ENCODE measurements around the gene OSR1. TPM values are rescaled to one million over a fixed set of nuclear protein-coding genes. Genes with fewer than 3 reads are reported as not detected.

The OSR1 gene
- total RNA-seq, 1 experiment from 2014 or later = 2.6 TPM

DNA sequence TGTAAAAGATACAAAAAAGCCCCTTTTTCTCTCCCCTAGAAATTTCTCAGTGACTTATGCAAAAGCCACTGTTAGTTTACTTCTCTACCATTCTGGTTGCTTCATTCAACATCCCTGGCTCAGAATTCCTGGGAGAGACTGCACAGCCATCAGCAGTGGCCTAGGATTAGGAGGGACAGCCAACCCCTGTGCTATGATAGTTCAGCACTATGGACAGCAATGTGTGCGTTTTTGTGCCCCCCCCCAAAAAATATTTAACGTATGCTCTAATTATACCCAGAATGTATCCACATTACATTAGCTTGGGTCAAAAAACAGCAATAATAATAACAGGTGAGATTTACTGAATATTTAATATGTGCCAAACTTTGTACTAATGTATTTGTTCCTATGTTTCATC is 29.0 kb downstream of the OSR1 start:
- Histone ChIP-seq H3K4me2 (ENCODE audit: low read length) (no peak overlapping the region), H3K4me3 (replicated peaks in 1 of 2; ENCODE audit: low read depth in 1 of 2, low read length in 2 of 2) (no peak overlapping the region), H3K9ac (ENCODE audit: low read length) (no peak overlapping the region), H3K27me3 (ENCODE audit: insufficient read depth, low read length) (no peaks in the 10 kb centered on the region), H3K36me3 (ENCODE audit: control insufficient read depth in 1 of 2, insufficient read depth in 2 of 2, low read length in 2 of 2) (no peaks in the 10 kb centered on the region), H3K27ac (ENCODE audit: low read depth, low read length) (no peak overlapping the region), H3K4me1 (ENCODE audit: control insufficient read depth in 1 of 2, insufficient read depth in 2 of 2, low read length in 2 of 2) (no peaks in the 10 kb centered on the region), H2AFZ (ENCODE audit: low read depth, low read length, poor library complexity, severe bottlenecking) (no peak overlapping the region), H4K20me1 (ENCODE audit: insufficient read depth) (no peaks in the 10 kb centered on the region), H3K9me2 (ENCODE audit: insufficient read depth) (no peaks in the 10 kb centered on the region), H3K79me2 (ENCODE audit: insufficient read depth, low read length) (no peaks in the 10 kb centered on the region), H3K9me3 (ENCODE audit: control insufficient read depth in 1 of 2, insufficient read depth in 1 of 2, low read depth in 1 of 2, low read length in 2 of 2) (no peaks in the 10 kb centered on the region)
- ATAC-seq (no peak), DNase-seq (ENCODE audit: low read depth, low spot score) (no peak)
- TF ChIP-seq REST (IDR thresholded peaks at IDR 0.05; ENCODE audit: low read depth) (peak; percentile 59), RAD21 (IDR thresholded peaks at IDR 0.05; ENCODE audit: low read depth) (no peak), TCF7L2 (IDR thresholded peaks at IDR 0.05; ENCODE audit: borderline replicate concordance, extremely low read depth, insufficient read depth, insufficient read length) (no peak), CEBPB (IDR thresholded peaks at IDR 0.05; ENCODE audit: low read depth) (no peak), FOSL1 (IDR thresholded peaks at IDR 0.05; ENCODE audit: low read depth) (no peak)
- ChIA-PET CTCF (no interaction called here), POLR2A (no interaction called here), RAD21 (ENCODE audit: low non-redundant PET in 1 of 2, low total read pairs in 2 of 2, uncharacterized antibody in 2 of 2, unreplicated experiment in 2 of 2) (no interaction called here)
- intact Hi-C loops (cut with micrococcal nuclease) = no loop called here
- no TSS peak for BruUV-seq (replicated peaks)

DNA sequence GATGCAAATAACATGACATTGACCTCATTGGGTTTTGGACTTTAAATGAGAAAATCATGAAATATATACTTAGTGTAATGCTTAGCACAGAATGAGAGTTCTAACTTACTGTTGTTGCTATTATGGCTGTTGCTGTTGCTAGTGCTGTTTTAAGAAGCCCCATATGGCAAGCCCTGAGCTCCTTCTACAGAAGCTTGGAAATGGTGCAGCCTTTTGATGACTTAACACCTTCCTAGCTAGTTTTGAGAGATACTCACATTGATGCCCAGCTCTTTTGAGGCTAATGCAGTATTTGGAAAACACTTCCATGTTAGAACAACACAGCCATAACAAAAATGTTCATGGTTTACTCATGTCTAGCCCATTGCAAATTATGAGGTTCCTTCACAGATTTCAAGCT is 30.9 kb downstream of the OSR1 start:
- Histone ChIP-seq H3K4me3 (replicated peaks in 1 of 2; ENCODE audit: low read depth in 1 of 2, low read length in 2 of 2) (no peak overlapping the region), H3K9me3 (ENCODE audit: control insufficient read depth in 1 of 2, insufficient read depth in 1 of 2, low read depth in 1 of 2, low read length in 2 of 2) (no peaks in the 10 kb centered on the region), H3K4me1 (ENCODE audit: control insufficient read depth in 1 of 2, insufficient read depth in 2 of 2, low read length in 2 of 2) (no peaks in the 10 kb centered on the region), H3K27ac (ENCODE audit: low read depth, low read length) (no peak overlapping the region), H4K20me1 (ENCODE audit: insufficient read depth) (no peaks in the 10 kb centered on the region), H3K36me3 (ENCODE audit: control insufficient read depth in 1 of 2, insufficient read depth in 2 of 2, low read length in 2 of 2) (no peaks in the 10 kb centered on the region), H3K4me2 (ENCODE audit: low read length) (no peak overlapping the region), H3K9ac (ENCODE audit: low read length) (no peak overlapping the region), H2AFZ (ENCODE audit: low read depth, low read length, poor library complexity, severe bottlenecking) (no peak overlapping the region), H3K79me2 (ENCODE audit: insufficient read depth, low read length) (no peaks in the 10 kb centered on the region), H3K9me2 (ENCODE audit: insufficient read depth) (no peaks in the 10 kb centered on the region), H3K27me3 (ENCODE audit: insufficient read depth, low read length) (no peaks in the 10 kb centered on the region)
- ATAC-seq (no peak), DNase-seq (ENCODE audit: low read depth, low spot score) (no peak)
- intact Hi-C loops (cut with micrococcal nuclease) = no loop called here
- ChIA-PET POLR2A (no interaction called here), CTCF (no interaction called here), RAD21 (ENCODE audit: low non-redundant PET in 1 of 2, low total read pairs in 2 of 2, uncharacterized antibody in 2 of 2, unreplicated experiment in 2 of 2) (no interaction called here)
- TF ChIP-seq ZBTB33 (IDR thresholded peaks at IDR 0.05; ENCODE audit: extremely low read depth, insufficient replicate concordance, low read length) = no peak
- no peak for TF ChIP-seq SP1 (IDR thresholded peaks at IDR 0.05; ENCODE audit: low read depth)
- no peak for TF ChIP-seq CBX3 (IDR thresholded peaks at IDR 0.05; ENCODE audit: low read depth)
- TF ChIP-seq YY1 (IDR thresholded peaks at IDR 0.05; ENCODE audit: extremely low read depth, insufficient replicate concordance, low read depth, low read length) = no peak
- TF ChIP-seq ZFX (IDR thresholded peaks at IDR 0.05) = no peak
- BruUV-seq (replicated peaks) = no TSS peak

Measured in HCT116 (cell line).